ENCODE results near the gene LECT2. TPM values are rescaled to one million over a fixed set of nuclear protein-coding genes. Genes with fewer than 3 reads are reported as not detected.

LECT2 gene
- total RNA-seq, 4 donors from 2014 or later = not detected

DNA sequence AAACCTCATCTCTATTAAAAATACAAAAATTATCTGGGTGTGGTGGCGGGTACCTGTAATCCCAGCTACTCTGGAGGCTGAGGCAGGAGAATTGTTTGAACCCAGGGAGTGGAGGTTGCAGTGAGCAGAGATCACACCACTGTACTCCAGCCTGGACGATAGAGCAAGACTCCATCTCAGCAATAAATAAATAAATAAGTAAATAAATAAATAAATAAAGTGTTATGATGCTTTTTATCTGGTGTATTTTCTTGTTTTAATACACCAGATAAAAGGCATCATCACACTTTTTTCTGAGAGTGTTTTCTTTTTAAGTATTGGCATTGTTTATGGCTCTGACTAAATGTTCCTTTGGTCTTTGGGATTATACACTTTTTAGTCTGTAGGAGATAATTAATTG lies 24.2 kb upstream of the LECT2 start:
- TF ChIP-seq, protein P1, sequence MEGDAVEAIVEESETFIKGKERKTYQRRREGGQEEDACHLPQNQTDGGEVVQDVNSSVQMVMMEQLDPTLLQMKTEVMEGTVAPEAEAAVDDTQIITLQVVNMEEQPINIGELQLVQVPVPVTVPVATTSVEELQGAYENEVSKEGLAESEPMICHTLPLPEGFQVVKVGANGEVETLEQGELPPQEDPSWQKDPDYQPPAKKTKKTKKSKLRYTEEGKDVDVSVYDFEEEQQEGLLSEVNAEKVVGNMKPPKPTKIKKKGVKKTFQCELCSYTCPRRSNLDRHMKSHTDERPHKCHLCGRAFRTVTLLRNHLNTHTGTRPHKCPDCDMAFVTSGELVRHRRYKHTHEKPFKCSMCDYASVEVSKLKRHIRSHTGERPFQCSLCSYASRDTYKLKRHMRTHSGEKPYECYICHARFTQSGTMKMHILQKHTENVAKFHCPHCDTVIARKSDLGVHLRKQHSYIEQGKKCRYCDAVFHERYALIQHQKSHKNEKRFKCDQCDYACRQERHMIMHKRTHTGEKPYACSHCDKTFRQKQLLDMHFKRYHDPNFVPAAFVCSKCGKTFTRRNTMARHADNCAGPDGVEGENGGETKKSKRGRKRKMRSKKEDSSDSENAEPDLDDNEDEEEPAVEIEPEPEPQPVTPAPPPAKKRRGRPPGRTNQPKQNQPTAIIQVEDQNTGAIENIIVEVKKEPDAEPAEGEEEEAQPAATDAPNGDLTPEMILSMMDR (IDR thresholded peaks at IDR 0.05; ENCODE audit: low read depth) = no peak

DNA sequence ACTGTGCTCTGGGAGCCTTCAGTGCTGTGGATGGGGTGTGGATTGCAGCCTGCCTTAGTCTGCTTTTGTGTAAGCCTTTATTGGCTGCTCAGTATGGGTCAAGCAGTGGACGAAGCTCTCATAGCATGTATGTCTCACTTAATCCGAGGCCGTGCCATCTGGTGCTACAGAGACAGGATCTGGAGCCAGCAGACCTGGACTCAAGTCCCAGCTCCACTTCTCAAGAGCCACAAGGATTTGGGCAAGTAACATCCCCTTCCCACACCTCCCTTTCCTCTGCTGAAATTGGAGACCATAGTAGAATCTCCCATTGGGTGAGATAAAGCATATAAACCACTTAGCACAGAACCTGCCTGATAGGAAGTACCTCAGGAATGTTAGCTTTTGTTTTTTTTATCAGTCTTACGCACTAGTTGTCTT lies 23.4 kb upstream of the LECT2 start:
- TF ChIP-seq, protein P1 (IDR thresholded peaks at IDR 0.05; ENCODE audit: low read depth) = no peak

DNA sequence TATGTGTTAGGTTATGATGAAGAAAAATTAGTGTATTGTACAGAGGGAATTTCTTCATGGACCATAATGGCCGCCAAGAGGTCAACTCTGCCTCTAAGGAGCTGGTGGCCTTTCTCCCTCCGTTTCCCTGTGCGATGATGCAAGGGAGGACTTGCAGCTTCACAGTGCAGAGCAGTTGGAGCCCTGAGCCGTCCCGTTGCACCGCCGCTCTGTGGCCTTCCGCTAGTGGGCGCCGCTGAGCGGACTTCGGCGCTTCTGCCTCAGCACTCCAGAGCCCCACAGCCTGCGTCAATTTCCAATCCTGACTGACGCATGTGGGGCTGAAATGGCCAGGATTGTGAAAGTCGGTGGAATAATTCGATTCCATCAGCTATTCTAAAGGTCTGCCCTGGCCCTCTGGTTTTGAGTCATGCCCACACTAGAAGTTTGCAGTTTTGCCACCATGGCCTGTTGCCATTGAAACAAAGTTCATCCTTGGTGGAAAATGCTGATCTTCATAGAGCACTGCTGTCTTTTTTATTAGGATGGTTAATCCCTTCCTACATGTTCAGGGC lies 22.7 kb upstream of the LECT2 start:
- TF ChIP-seq, protein P1 (IDR thresholded peaks at IDR 0.05; ENCODE audit: low read depth) = no peak

DNA sequence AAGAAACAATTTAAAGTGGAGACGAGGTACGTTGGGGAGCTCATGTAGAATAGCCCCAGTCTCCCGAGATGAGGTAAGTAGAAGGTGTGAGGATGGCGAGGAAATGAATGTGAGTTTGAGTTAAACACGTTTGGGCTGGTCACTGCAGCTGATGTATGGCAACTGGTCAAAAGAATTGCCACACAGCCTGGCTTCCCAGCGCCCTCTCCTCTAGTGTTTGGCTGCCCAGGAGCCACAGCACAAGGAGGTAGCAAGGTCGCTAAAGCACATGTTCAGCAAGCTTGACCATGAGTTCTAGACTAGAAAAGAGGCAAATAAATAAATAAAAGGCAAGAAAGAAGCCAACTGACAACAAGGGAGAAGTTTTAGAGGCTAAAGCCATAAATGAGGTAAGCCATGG lies 21.4 kb upstream of the LECT2 start:
- TF ChIP-seq, protein P1 (IDR thresholded peaks at IDR 0.05; ENCODE audit: low read depth) = no peak

DNA sequence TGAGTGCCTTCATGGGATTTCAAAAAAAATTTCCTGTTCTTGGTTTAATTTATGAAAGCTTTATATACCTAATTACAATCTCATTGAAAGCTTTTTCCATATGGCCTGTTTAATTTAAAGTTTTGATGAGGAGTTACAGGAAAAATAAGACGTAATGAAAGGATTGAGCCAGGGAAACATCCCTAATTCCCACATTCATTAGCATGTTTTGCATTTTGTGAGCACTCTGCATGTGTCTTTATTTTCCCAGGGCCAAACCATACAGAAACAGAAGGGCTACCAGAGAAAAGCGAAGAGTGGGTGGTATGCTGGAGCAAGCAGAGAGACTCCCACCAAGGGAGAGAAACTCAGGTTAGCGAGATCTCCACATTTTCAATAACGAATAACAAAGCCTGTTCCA lies 20.3 kb upstream of the LECT2 start:
- TF ChIP-seq, protein P1 (IDR thresholded peaks at IDR 0.05; ENCODE audit: low read depth) = no peak

DNA sequence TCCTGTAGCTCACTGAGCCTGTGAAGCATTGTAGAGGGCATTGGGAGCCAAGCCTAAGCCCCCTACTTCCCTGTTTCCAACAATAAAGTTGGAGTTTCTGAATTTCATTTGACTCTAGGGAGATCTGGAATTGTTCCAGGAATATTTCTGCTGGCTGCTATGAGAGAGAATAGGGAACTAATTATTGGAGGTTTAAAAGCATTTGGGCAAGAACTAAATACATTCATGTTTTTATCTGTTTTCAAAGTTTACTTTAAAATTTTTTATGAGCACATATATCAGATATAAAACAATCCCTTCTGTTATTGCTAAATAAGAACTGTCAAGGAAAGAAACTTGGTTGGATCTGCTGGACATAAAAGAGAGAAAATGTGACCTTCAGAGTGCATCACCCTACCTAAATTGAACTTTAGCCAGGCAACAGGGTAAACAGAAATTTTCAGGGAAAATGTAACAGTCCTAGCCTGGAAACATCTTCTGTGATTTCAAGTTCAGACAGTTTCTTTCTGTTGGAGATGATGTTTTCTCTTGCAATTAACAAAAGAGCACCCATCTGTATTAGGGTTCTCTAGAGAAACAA lies 19.3 kb upstream of the LECT2 start:
- TF ChIP-seq, protein P1 (IDR thresholded peaks at IDR 0.05; ENCODE audit: low read depth) = no peak

DNA sequence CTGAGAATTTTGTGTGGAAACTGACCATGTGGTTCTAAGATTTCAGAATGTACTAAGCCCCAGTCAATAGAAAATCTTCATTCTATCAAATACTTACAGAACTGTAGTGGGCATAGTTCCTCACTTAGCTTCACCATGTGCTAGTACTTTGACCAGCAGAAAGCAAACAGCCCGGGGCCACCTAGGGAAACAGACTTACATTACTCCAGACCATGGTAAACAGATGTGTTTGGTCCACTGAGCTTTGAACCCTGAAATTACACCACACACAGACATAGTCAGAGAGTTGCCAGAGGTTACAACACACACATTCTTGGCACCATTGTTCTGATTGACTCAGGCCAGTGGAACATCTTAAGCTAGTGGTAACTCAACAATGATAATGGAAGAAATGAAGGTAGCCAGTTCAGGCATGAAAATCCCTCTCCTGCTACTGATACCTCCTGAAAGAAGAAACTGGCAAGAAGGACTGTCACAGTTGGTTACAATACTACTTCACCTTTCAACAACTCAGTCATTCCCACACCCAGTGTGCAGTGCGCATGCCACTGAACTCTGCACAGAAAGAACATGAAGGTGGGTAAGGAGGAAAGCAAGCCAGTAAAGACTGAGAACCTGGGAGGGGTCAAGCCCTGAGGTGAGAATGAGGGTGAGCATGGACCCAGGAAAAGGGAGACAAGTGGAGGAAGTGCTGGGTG lies 18.7 kb upstream of the LECT2 start:
- TF ChIP-seq, protein P1 (IDR thresholded peaks at IDR 0.05; ENCODE audit: low read depth) = no peak

All from subcutaneous adipose tissue (tissue), 4 donors.